Measurements from ENCODE around the gene PRKAG2. TPM values are rescaled to one million over a fixed set of nuclear protein-coding genes. Genes with fewer than 3 reads are reported as not detected.

PRKAG2 gene
- total and polyA plus RNA-seq, 2 experiments from 2014 or later: 9.1 to 14.9 TPM

GRCh38 chr7:151544183-151544582, 332.7 kb downstream of the PRKAG2 start:
- Histone ChIP-seq H4K20me1 (replicated peaks; ENCODE audit: insufficient read depth) (no peaks in the 10 kb centered on the region), H3K4me1 (ENCODE audit: insufficient read depth) (no peaks in the 10 kb centered on the region), H3K79me2 (replicated peaks; ENCODE audit: insufficient read depth) (no peaks in the 10 kb centered on the region), H3F3A (replicated peaks; ENCODE audit: low read depth) (no peaks in the 10 kb centered on the region), H3K36me3 (ENCODE audit: insufficient read depth) (no peaks in the 10 kb centered on the region), H3K4me3 (no peak overlapping the region), H3K9me2 (ENCODE audit: insufficient read depth) (peaks cover 5% of the 10 kb centered on the region; the same call in 1 of the 2 replicates), H3K4me2 (no peak overlapping the region), H3K27ac (ENCODE audit: low read depth) (no peak overlapping the region), H2AFZ (no peak overlapping the region), H3K27me3 (ENCODE audit: insufficient read depth) (no peaks in the 10 kb centered on the region)
- ATAC-seq (no peak), DNase-seq (ENCODE audit: low spot score) (no peak)
- no peak overlapping the region for H3K27ac Mint-ChIP-seq
- H3K36me3 Mint-ChIP-seq (ENCODE audit: low read depth): no peaks in the 10 kb centered on the region
- H3K9me3 Mint-ChIP-seq: no peaks in the 10 kb centered on the region; the same call in 2 of the 3 replicates
- H3K27me3 Mint-ChIP-seq (ENCODE audit: insufficient read depth, low read depth, poor library complexity): peaks cover 3% of the 10 kb centered on the region
- TF ChIP-seq POLR2AphosphoS5 (IDR thresholded peaks at IDR 0.05; ENCODE audit: low read depth): no peak
- no peak for TF ChIP-seq REST (IDR thresholded peaks at IDR 0.05; ENCODE audit: unreplicated experiment)
- no peak for TF ChIP-seq STAT1 (IDR thresholded peaks at IDR 0.05; ENCODE audit: unreplicated experiment)
- TF ChIP-seq JUNB (IDR thresholded peaks at IDR 0.05; ENCODE audit: unreplicated experiment): no peak
- TF ChIP-seq CREB1 (CRISPR knock-in tag; IDR thresholded peaks at IDR 0.05; ENCODE audit: low read depth): no peak
- no peak for TF ChIP-seq ZNF331 (CRISPR knock-in tag; IDR thresholded peaks at IDR 0.05; ENCODE audit: low read depth)
- TF ChIP-seq EZH2phosphoT487 (IDR thresholded peaks at IDR 0.05; ENCODE audit: unreplicated experiment): no peak
- H3K4me1 Mint-ChIP-seq: peaks cover 5% of the 10 kb centered on the region
- H3K4me3 Mint-ChIP-seq: no peak overlapping the region

- no peak overlapping the region for H3K27ac Mint-ChIP-seq
- ATAC-seq: no peak
- no peaks in the 10 kb centered on the region for H3F3A ChIP-seq (replicated peaks; ENCODE audit: low read depth)
- no peak for TF ChIP-seq STAT1 (IDR thresholded peaks at IDR 0.05; ENCODE audit: unreplicated experiment)
- no peak for TF ChIP-seq REST (IDR thresholded peaks at IDR 0.05; ENCODE audit: unreplicated experiment)
- no peak for TF ChIP-seq POLR2AphosphoS5 (IDR thresholded peaks at IDR 0.05; ENCODE audit: low read depth)
- TF ChIP-seq ZNF114 (CRISPR knock-in tag; IDR thresholded peaks at IDR 0.05): no peak
- TF ChIP-seq ETS1 (IDR thresholded peaks at IDR 0.05): no peak
- no peak for TF ChIP-seq CTCF (conservative IDR thresholded peaks at IDR 0.05; ENCODE audit: low read depth in 2 of 2)
- no peak for TF ChIP-seq EZH2 (IDR thresholded peaks at IDR 0.05; ENCODE audit: low read depth, unreplicated experiment)
Observed at GRCh38 chr7:151542606-151543130, 334.2 kb downstream of the PRKAG2 start.

More at GRCh38 chr7:151542606-151543130, 334.2 kb downstream of the PRKAG2 start:
- Histone ChIP-seq H3K36me3 (ENCODE audit: insufficient read depth) (no peaks in the 10 kb centered on the region), H3K4me2 (no peak overlapping the region), H2AFZ (peak overlapping the region; percentile 78), H4K20me1 (replicated peaks; ENCODE audit: insufficient read depth) (no peaks in the 10 kb centered on the region), H3K79me2 (replicated peaks; ENCODE audit: insufficient read depth) (no peaks in the 10 kb centered on the region), H3K9me2 (ENCODE audit: insufficient read depth) (peaks cover 5% of the 10 kb centered on the region; the same call in 1 of the 2 replicates), H3K4me1 (ENCODE audit: insufficient read depth) (no peaks in the 10 kb centered on the region), H3K27ac (ENCODE audit: low read depth) (no peak overlapping the region), H3K4me3 (no peak overlapping the region), H3K27me3 (ENCODE audit: insufficient read depth) (no peaks in the 10 kb centered on the region)
- no peak for DNase-seq (ENCODE audit: low spot score)
- Mint-ChIP-seq H3K36me3 (ENCODE audit: low read depth) (no peaks in the 10 kb centered on the region), H3K4me1 (peaks cover 16% of the 10 kb centered on the region), H3K27me3 (ENCODE audit: insufficient read depth, low read depth, poor library complexity) (peaks cover 2% of the 10 kb centered on the region), H3K4me3 (no peak overlapping the region), H3K9me3 (no peaks in the 10 kb centered on the region; the same call in 2 of the 3 replicates)
